ENCODE measurements around the gene NDUFB6.

The NDUFB6 gene

GRCh38 chr9:32587901-32588300 is 14.9 kb upstream of the NDUFB6 start:
- no peak overlapping the region for H3K27ac ChIP-seq (ENCODE audit: low read depth, low read length)
- no peak overlapping the region for H3K9ac ChIP-seq (ENCODE audit: low read depth, low read length)
- no peak overlapping the region for H3K4me3 ChIP-seq (ENCODE audit: low read depth, low read length)
- H3K36me3 ChIP-seq (ENCODE audit: control insufficient read depth, insufficient read depth, low read length) = no peaks in the 10 kb centered on the region
- H3K9me3 ChIP-seq (ENCODE audit: control insufficient read depth, insufficient read depth, low read length) = no peaks in the 10 kb centered on the region
- no peaks in the 10 kb centered on the region for H3K27me3 ChIP-seq (ENCODE audit: control insufficient read depth, insufficient read depth, low read length)
- H3K4me1 ChIP-seq (ENCODE audit: control insufficient read depth, insufficient read depth, low read length) = no peaks in the 10 kb centered on the region

GRCh38 chr9:32584784-32585183 is 11.8 kb upstream of the NDUFB6 start:
- H3K9ac ChIP-seq (ENCODE audit: low read depth, low read length) = no peak overlapping the region
- no peak overlapping the region for H3K27ac ChIP-seq (ENCODE audit: low read depth, low read length)
- no peaks in the 10 kb centered on the region for H3K27me3 ChIP-seq (ENCODE audit: control insufficient read depth, insufficient read depth, low read length)
- no peak overlapping the region for H3K4me3 ChIP-seq (ENCODE audit: low read depth, low read length)
- no peaks in the 10 kb centered on the region for H3K36me3 ChIP-seq (ENCODE audit: control insufficient read depth, insufficient read depth, low read length)
- H3K4me1 ChIP-seq (ENCODE audit: control insufficient read depth, insufficient read depth, low read length) = no peaks in the 10 kb centered on the region
- no peaks in the 10 kb centered on the region for H3K9me3 ChIP-seq (ENCODE audit: control insufficient read depth, insufficient read depth, low read length)

GRCh38 chr9:32581512-32582143 is 8.7 kb upstream of the NDUFB6 start:
- Histone ChIP-seq H3K4me3 (ENCODE audit: low read depth, low read length) (no peak overlapping the region), H3K9me3 (ENCODE audit: control insufficient read depth, insufficient read depth, low read length) (no peaks in the 10 kb centered on the region), H3K27ac (ENCODE audit: low read depth, low read length) (peak overlapping the region; percentile 37), H3K4me1 (ENCODE audit: control insufficient read depth, insufficient read depth, low read length) (no peaks in the 10 kb centered on the region), H3K27me3 (ENCODE audit: control insufficient read depth, insufficient read depth, low read length) (no peaks in the 10 kb centered on the region), H3K9ac (ENCODE audit: low read depth, low read length) (no peak overlapping the region), H3K36me3 (ENCODE audit: control insufficient read depth, insufficient read depth, low read length) (no peaks in the 10 kb centered on the region)

GRCh38 chr9:32580631-32581300 is 7.8 kb upstream of the NDUFB6 start:
- no peaks in the 10 kb centered on the region for H3K4me1 ChIP-seq (ENCODE audit: control insufficient read depth, insufficient read depth, low read length)

GRCh38 chr9:32579706-32580331 is 6.9 kb upstream of the NDUFB6 start:
- no peaks in the 10 kb centered on the region for H3K36me3 ChIP-seq (ENCODE audit: control insufficient read depth, insufficient read depth, low read length)
- no peaks in the 10 kb centered on the region for H3K4me1 ChIP-seq (ENCODE audit: control insufficient read depth, insufficient read depth, low read length)
- no peaks in the 10 kb centered on the region for H3K9me3 ChIP-seq (ENCODE audit: control insufficient read depth, insufficient read depth, low read length)
- no peak overlapping the region for H3K9ac ChIP-seq (ENCODE audit: low read depth, low read length)
- H3K4me3 ChIP-seq (ENCODE audit: low read depth, low read length) = no peak overlapping the region
- H3K27ac ChIP-seq (ENCODE audit: low read depth, low read length) = no peak overlapping the region
- no peaks in the 10 kb centered on the region for H3K27me3 ChIP-seq (ENCODE audit: control insufficient read depth, insufficient read depth, low read length)

More at GRCh38 chr9:32580631-32581300, 7.8 kb upstream of the NDUFB6 start:
- Histone ChIP-seq H3K9ac (ENCODE audit: low read depth, low read length) (no peak overlapping the region), H3K9me3 (ENCODE audit: control insufficient read depth, insufficient read depth, low read length) (no peaks in the 10 kb centered on the region), H3K27ac (ENCODE audit: low read depth, low read length) (peak overlapping the region; percentile 16), H3K4me3 (ENCODE audit: low read depth, low read length) (no peak overlapping the region), H3K36me3 (ENCODE audit: control insufficient read depth, insufficient read depth, low read length) (no peaks in the 10 kb centered on the region), H3K27me3 (ENCODE audit: control insufficient read depth, insufficient read depth, low read length) (no peaks in the 10 kb centered on the region)

GRCh38 chr9:32578976-32579375 is 6.0 kb upstream of the NDUFB6 start:
- Histone ChIP-seq H3K36me3 (ENCODE audit: control insufficient read depth, insufficient read depth, low read length) (no peaks in the 10 kb centered on the region), H3K27ac (ENCODE audit: low read depth, low read length) (no peak overlapping the region), H3K4me3 (ENCODE audit: low read depth, low read length) (no peak overlapping the region), H3K4me1 (ENCODE audit: control insufficient read depth, insufficient read depth, low read length) (no peaks in the 10 kb centered on the region), H3K9ac (ENCODE audit: low read depth, low read length) (no peak overlapping the region), H3K9me3 (ENCODE audit: control insufficient read depth, insufficient read depth, low read length) (no peaks in the 10 kb centered on the region), H3K27me3 (ENCODE audit: control insufficient read depth, insufficient read depth, low read length) (no peaks in the 10 kb centered on the region)

GRCh38 chr9:32577316-32577715 is 4.4 kb upstream of the NDUFB6 start:
- no peak overlapping the region for H3K9ac ChIP-seq (ENCODE audit: low read depth, low read length)
- no peaks in the 10 kb centered on the region for H3K27me3 ChIP-seq (ENCODE audit: control insufficient read depth, insufficient read depth, low read length)
- H3K27ac ChIP-seq (ENCODE audit: low read depth, low read length) = no peak overlapping the region
- H3K9me3 ChIP-seq (ENCODE audit: control insufficient read depth, insufficient read depth, low read length) = no peaks in the 10 kb centered on the region
- no peak overlapping the region for H3K4me3 ChIP-seq (ENCODE audit: low read depth, low read length)
- H3K4me1 ChIP-seq (ENCODE audit: control insufficient read depth, insufficient read depth, low read length) = peaks cover 5% of the 10 kb centered on the region; the same call in 1 of the 2 replicates
- no peaks in the 10 kb centered on the region for H3K36me3 ChIP-seq (ENCODE audit: control insufficient read depth, insufficient read depth, low read length)

- H3K4me3 ChIP-seq (ENCODE audit: low read depth, low read length) = no peak overlapping the region
- H3K4me1 ChIP-seq (ENCODE audit: control insufficient read depth, insufficient read depth, low read length) = peaks cover 13% of the 10 kb centered on the region
- no peak overlapping the region for H3K9ac ChIP-seq (ENCODE audit: low read depth, low read length)
- H3K36me3 ChIP-seq (ENCODE audit: control insufficient read depth, insufficient read depth, low read length) = no peaks in the 10 kb centered on the region
- H3K9me3 ChIP-seq (ENCODE audit: control insufficient read depth, insufficient read depth, low read length) = no peaks in the 10 kb centered on the region
- H3K27me3 ChIP-seq (ENCODE audit: control insufficient read depth, insufficient read depth, low read length) = no peaks in the 10 kb centered on the region
- no peak overlapping the region for H3K27ac ChIP-seq (ENCODE audit: low read depth, low read length)
Measured at GRCh38 chr9:32574858-32575257, 1.9 kb upstream of the NDUFB6 start.

GRCh38 chr9:32573821-32574220 is 862 bp upstream of the NDUFB6 start:
- no peak overlapping the region for H3K27ac ChIP-seq (ENCODE audit: low read depth, low read length)
- no peak overlapping the region for H3K9ac ChIP-seq (ENCODE audit: low read depth, low read length)
- no peaks in the 10 kb centered on the region for H3K9me3 ChIP-seq (ENCODE audit: control insufficient read depth, insufficient read depth, low read length)
- H3K27me3 ChIP-seq (ENCODE audit: control insufficient read depth, insufficient read depth, low read length) = no peaks in the 10 kb centered on the region
- no peaks in the 10 kb centered on the region for H3K36me3 ChIP-seq (ENCODE audit: control insufficient read depth, insufficient read depth, low read length)
- H3K4me1 ChIP-seq (ENCODE audit: control insufficient read depth, insufficient read depth, low read length) = peaks cover 13% of the 10 kb centered on the region
- H3K4me3 ChIP-seq (ENCODE audit: low read depth, low read length) = peak overlapping the region; percentile 84

GRCh38 chr9:32571969-32572899 is 725 bp downstream of the NDUFB6 start:
- H3K27me3 ChIP-seq (ENCODE audit: control insufficient read depth, insufficient read depth, low read length) = no peaks in the 10 kb centered on the region
- H3K36me3 ChIP-seq (ENCODE audit: control insufficient read depth, insufficient read depth, low read length) = peaks cover 8% of the 10 kb centered on the region; the same call in 1 of the 2 replicates
- peak overlapping the region; percentile 91 for H3K27ac ChIP-seq (ENCODE audit: low read depth, low read length)
- no peaks in the 10 kb centered on the region for H3K9me3 ChIP-seq (ENCODE audit: control insufficient read depth, insufficient read depth, low read length)
- H3K4me1 ChIP-seq (ENCODE audit: control insufficient read depth, insufficient read depth, low read length) = peaks cover 13% of the 10 kb centered on the region
- peak overlapping the region; percentile 87 for H3K9ac ChIP-seq (ENCODE audit: low read depth, low read length)
- peak overlapping the region; percentile 84 for H3K4me3 ChIP-seq (ENCODE audit: low read depth, low read length)
